SK-N-SH (cell line): ENCODE results near the gene UQCR10. TPM values are rescaled to one million over a fixed set of nuclear protein-coding genes. Genes with fewer than 3 reads are reported as not detected.

Experiments used
- CTCF ChIA-PET: fragments of 300-600, 350-600 bp; formaldehyde crosslinking; extraction: SDS; loops from one replicate; lab custom pipeline; 2021; lab: Yijun Ruan, JAX
- POLR2A ChIA-PET: fragments of 350-600 bp; sonication (Branson Sonifier 250); formaldehyde crosslinking; extraction: SDS; loops from one replicate; lab custom pipeline; 2020; ENCODE audit warnings: antibody characterized with exemption, inconsistent platforms; lab: Yijun Ruan, JAX
- DNase-seq: peaks from one replicate; pipeline ENCODE4 v3.0.0; 2012
- H2AFZ ChIP-seq: fragments of 200-600 bp; sonication (generic); 2 replicates; pipeline ENCODE4 v1.8.1; 2016; ENCODE audit warnings: antibody characterized with exemption, mild to moderate bottlenecking, low read depth
- H3F3A ChIP-seq: fragments of 200-600 bp; sonication (generic); replicated peaks from 2 replicates; pipeline ENCODE3; 2016; ENCODE audit warnings: antibody characterized with exemption, mild to moderate bottlenecking; ENCODE audit not compliant: insufficient read depth
- H3K27ac ChIP-seq, 2 experiments: fragments of 200-500 bp in 1 of 2; fragments of 200-600 bp in 1 of 2; sonication (Bioruptor generic) in 1 of 2; sonication (generic), shearing (Covaris generic) in 1 of 2; 2 replicates each; pipeline versions ENCODE4 v1.5.1 to v1.6.1; 2014 to 2016; ENCODE audit warnings: low read depth in 2 of 2, inconsistent platforms in 1 of 2, low read length in 1 of 2, mild to moderate bottlenecking in 1 of 2, mixed read lengths in 1 of 2
- H3K27me3 ChIP-seq: fragments of 200-600 bp; sonication (generic), shearing (Covaris generic); 2 replicates; pipeline ENCODE4 v1.6.1; 2016; ENCODE audit warnings: mixed run types; ENCODE audit not compliant: insufficient read depth
- H3K36me3 ChIP-seq, 2 experiments: fragments of 200-500 bp in 1 of 2; fragments of 200-600 bp in 1 of 2; sonication (Bioruptor generic) in 1 of 2; sonication (generic) in 1 of 2; replicated peaks in 1 of 2; 2 replicates each; pipeline versions ENCODE3 to v1.5.1; 2014 to 2016; ENCODE audit warnings: low read length in 1 of 2, mild to moderate bottlenecking in 1 of 2; ENCODE audit not compliant: insufficient read depth in 2 of 2, control insufficient read depth in 1 of 2
- H3K4me1 ChIP-seq, 2 experiments: fragments of 200-500 bp in 1 of 2; fragments of 200-600 bp in 1 of 2; sonication (Bioruptor generic) in 1 of 2; sonication (generic), shearing (Covaris generic) in 1 of 2; 2 replicates each; pipeline versions ENCODE4 v1.5.1 to v1.6.1; 2014 to 2016; ENCODE audit warnings: low read depth in 1 of 2, low read length in 1 of 2, mixed run types in 1 of 2; ENCODE audit not compliant: insufficient read depth in 2 of 2, control insufficient read depth in 1 of 2
- H3K4me2 ChIP-seq: fragments of 200-600 bp; sonication (generic), shearing (Covaris generic); 2 replicates; pipeline ENCODE4 v1.6.1; 2017; ENCODE audit warnings: mixed run types
- H3K4me3 ChIP-seq, 2 experiments: fragments of 200-500 bp in 1 of 2; fragments of 200-600 bp in 1 of 2; sonication (Bioruptor generic) in 1 of 2; sonication (generic), shearing (Covaris generic) in 1 of 2; 2 replicates each; pipeline versions ENCODE4 v1.5.1 to v1.8.1; 2014 to 2016; ENCODE audit warnings: low read depth in 2 of 2, inconsistent platforms in 1 of 2, low read length in 1 of 2, mild to moderate bottlenecking in 1 of 2, mixed read lengths in 1 of 2, moderate library complexity in 1 of 2
- H3K79me2 ChIP-seq: fragments of 200-600 bp; sonication (generic); 2 replicates; pipeline ENCODE4 v1.8.1; 2017; ENCODE audit warnings: mild to moderate bottlenecking; ENCODE audit not compliant: insufficient read depth
- H3K9ac ChIP-seq: fragments of 200-600 bp; sonication (generic); 2 replicates; pipeline ENCODE4 v1.6.1; 2017; ENCODE audit warnings: mixed run types
- H3K9me2 ChIP-seq: fragments of 200-600 bp; sonication (generic); 2 replicates; pipeline ENCODE4 v1.6.1; 2017; ENCODE audit warnings: mixed run types
- H3K9me3 ChIP-seq: fragments of 200-600 bp; sonication (generic); 2 replicates; pipeline ENCODE4 v1.6.1; 2017; ENCODE audit warnings: mixed run types, mild to moderate bottlenecking, moderate library complexity
- H4K20me1 ChIP-seq: fragments of 200-600 bp; sonication (generic); 2 replicates; pipeline ENCODE4 v1.6.1; 2017; ENCODE audit warnings: mild to moderate bottlenecking, mixed run types; ENCODE audit not compliant: insufficient read depth
- CHD2 ChIP-seq: fragments of 150-350 bp; IDR thresholded peaks from 2 replicates; pipeline ENCODE4 v1.6.1; 2018; ENCODE audit warnings: low read length; ENCODE audit not compliant: partially characterized antibody
- EP300 ChIP-seq, 2 experiments: IDR thresholded peaks; 2 replicates each; pipeline versions ENCODE4 v1.4.0 to v1.6.1; 2012; ENCODE audit warnings: borderline replicate concordance in 1 of 2, low read depth in 1 of 2, low read length in 1 of 2
- FOSL2 ChIP-seq: IDR thresholded peaks from 2 replicates; pipeline ENCODE4 v1.4.0; 2012; ENCODE audit warnings: low read depth, mild to moderate bottlenecking, moderate library complexity, borderline replicate concordance
- GATA2 ChIP-seq: sonication (generic); formaldehyde crosslinking; IDR thresholded peaks from 2 replicates; pipeline ENCODE4 v1.5.0; 2020; ENCODE audit warnings: mild to moderate bottlenecking, missing genetic modification reagents
- JUND ChIP-seq: IDR thresholded peaks from 2 replicates; pipeline ENCODE4 v1.4.0; 2012
- MEF2A ChIP-seq: IDR thresholded peaks from 2 replicates; pipeline ENCODE4 v1.4.0; 2012; ENCODE audit warnings: low read depth, borderline replicate concordance
- NFIC ChIP-seq: IDR thresholded peaks from 2 replicates; pipeline ENCODE4 v1.4.0; 2012; ENCODE audit warnings: borderline replicate concordance
- POLR2AphosphoS5 ChIP-seq: IDR thresholded peaks from 2 replicates; pipeline ENCODE4 v1.6.1; 2012; ENCODE audit warnings: low read depth, low read length
- RCOR1 ChIP-seq: fragments of 150-350 bp; IDR thresholded peaks from 2 replicates; pipeline ENCODE4 v1.6.1; 2017; ENCODE audit warnings: antibody characterized with exemption, low read length
- SMC3 ChIP-seq: IDR thresholded peaks from 2 replicates; pipeline ENCODE4 v1.6.1; 2012; ENCODE audit warnings: low read depth, low read length, improper control_type of control experiment
- TAF1 ChIP-seq: IDR thresholded peaks from 2 replicates; pipeline ENCODE4 v1.6.1; 2012; ENCODE audit warnings: low read depth, mild to moderate bottlenecking, low read length, moderate library complexity, borderline replicate concordance
- WGBS: methylation state at CpG from one replicate; pipeline ENCODE4 v1.1.6; 2017; ENCODE audit warnings: low lambda C conversion rate; 5-methylcytosine and 5-hydroxymethylcytosine counted together
- polyA plus RNA-seq, 3 experiments: library from polyadenylated mRNA; depleted of rRNA; stranded (reverse); fragments of >200 nt; gene quantifications; 2 replicates each; pipeline ENCODE4 v1.2.3, GENCODE V29; 2012
- TF ChIP-seq, protein P1 (sequence below): IDR thresholded peaks from 2 replicates; pipeline ENCODE4 v1.4.0; 2012; ENCODE audit warnings: low read depth
- TF ChIP-seq, protein P2 (sequence below): fragments of 200-600 bp; sonication (generic); IDR thresholded peaks from 2 replicates; pipeline ENCODE4 v1.6.1; 2017; ENCODE audit warnings: antibody characterized with exemption, mild to moderate bottlenecking, moderate library complexity
- TF ChIP-seq, protein P3 (sequence below): fragments of 150-350 bp; IDR thresholded peaks from 2 replicates; pipeline ENCODE4 v1.6.1; 2016; ENCODE audit warnings: mild to moderate bottlenecking, low read depth, low read length
- TF ChIP-seq, protein P4 (sequence below): fragments of 150-350 bp; IDR thresholded peaks from 2 replicates; pipeline ENCODE4 v1.6.1; 2017; ENCODE audit warnings: antibody characterized with exemption, low read length, low read depth, borderline replicate concordance
- TF ChIP-seq, protein P5 (sequence below): IDR thresholded peaks from 2 replicates; pipeline ENCODE4 v1.4.0; 2012; ENCODE audit warnings: low read depth, borderline replicate concordance
- TF ChIP-seq, protein P6 (sequence below): IDR thresholded peaks from 2 replicates; pipeline ENCODE4 v1.6.1; 2012; ENCODE audit warnings: mild to moderate bottlenecking, low read depth, low read length, moderate library complexity
- TF ChIP-seq, protein P7 (sequence below): IDR thresholded peaks from 2 replicates; pipeline ENCODE4; 2012

Gene UQCR10
- polyA plus RNA-seq, 1 of the 3 experiments (the other 2 are of a cell fraction), result 248 TPM

DNA sequence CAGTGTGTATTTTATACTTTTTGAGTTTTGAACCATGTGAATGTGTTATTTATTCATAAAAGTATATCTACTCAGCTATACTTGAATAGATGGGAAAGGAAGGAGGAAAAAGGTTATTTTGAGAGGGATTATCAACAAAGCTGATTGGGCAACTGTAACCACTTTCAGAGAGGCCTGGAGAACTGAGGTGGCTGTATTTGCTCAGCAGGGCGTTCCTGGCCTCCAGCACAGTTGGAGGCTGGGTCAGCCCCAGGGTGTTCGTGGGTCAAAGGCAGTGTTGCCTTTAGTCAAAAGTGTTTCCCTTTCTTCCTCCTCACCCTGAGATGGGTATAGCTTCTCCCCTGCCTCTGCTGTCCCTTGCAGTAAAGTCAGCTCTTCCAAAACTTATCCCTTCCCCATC, 44.2 kb downstream of the UQCR10 start:
- H3K4me2 ChIP-seq, result no peak overlapping the region
- H3K36me3 ChIP-seq, result peaks cover 48 to 62% of the 10 kb centered on the region in 2 experiments
- H3K9me2 ChIP-seq, result no peaks in the 10 kb centered on the region
- no peak for DNase-seq
- no peaks in the 10 kb centered on the region for H3K79me2 ChIP-seq
- TF ChIP-seq FOSL2 (no peak), POLR2AphosphoS5 (no peak), MEF2A (no peak), CHD2 (no peak), RCOR1 (no peak), EP300 (IDR thresholded peaks at IDR 0.05; ENCODE audit: borderline replicate concordance in 1 of 2, low read depth in 1 of 2, low read length in 1 of 2) (no peak), SMC3 (no peak), GATA2 (no peak), TAF1 (no peak), JUND (no peak), NFIC (no peak)
- TF ChIP-seq, protein P1, sequence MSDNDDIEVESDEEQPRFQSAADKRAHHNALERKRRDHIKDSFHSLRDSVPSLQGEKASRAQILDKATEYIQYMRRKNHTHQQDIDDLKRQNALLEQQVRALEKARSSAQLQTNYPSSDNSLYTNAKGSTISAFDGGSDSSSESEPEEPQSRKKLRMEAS, result no peak
- TF ChIP-seq, protein P2, sequence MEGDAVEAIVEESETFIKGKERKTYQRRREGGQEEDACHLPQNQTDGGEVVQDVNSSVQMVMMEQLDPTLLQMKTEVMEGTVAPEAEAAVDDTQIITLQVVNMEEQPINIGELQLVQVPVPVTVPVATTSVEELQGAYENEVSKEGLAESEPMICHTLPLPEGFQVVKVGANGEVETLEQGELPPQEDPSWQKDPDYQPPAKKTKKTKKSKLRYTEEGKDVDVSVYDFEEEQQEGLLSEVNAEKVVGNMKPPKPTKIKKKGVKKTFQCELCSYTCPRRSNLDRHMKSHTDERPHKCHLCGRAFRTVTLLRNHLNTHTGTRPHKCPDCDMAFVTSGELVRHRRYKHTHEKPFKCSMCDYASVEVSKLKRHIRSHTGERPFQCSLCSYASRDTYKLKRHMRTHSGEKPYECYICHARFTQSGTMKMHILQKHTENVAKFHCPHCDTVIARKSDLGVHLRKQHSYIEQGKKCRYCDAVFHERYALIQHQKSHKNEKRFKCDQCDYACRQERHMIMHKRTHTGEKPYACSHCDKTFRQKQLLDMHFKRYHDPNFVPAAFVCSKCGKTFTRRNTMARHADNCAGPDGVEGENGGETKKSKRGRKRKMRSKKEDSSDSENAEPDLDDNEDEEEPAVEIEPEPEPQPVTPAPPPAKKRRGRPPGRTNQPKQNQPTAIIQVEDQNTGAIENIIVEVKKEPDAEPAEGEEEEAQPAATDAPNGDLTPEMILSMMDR, result no peak
- TF ChIP-seq, protein P3, sequence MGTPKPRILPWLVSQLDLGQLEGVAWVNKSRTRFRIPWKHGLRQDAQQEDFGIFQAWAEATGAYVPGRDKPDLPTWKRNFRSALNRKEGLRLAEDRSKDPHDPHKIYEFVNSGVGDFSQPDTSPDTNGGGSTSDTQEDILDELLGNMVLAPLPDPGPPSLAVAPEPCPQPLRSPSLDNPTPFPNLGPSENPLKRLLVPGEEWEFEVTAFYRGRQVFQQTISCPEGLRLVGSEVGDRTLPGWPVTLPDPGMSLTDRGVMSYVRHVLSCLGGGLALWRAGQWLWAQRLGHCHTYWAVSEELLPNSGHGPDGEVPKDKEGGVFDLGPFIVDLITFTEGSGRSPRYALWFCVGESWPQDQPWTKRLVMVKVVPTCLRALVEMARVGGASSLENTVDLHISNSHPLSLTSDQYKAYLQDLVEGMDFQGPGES, result no peak
- TF ChIP-seq, protein P4, sequence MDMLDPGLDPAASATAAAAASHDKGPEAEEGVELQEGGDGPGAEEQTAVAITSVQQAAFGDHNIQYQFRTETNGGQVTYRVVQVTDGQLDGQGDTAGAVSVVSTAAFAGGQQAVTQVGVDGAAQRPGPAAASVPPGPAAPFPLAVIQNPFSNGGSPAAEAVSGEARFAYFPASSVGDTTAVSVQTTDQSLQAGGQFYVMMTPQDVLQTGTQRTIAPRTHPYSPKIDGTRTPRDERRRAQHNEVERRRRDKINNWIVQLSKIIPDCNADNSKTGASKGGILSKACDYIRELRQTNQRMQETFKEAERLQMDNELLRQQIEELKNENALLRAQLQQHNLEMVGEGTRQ, result no peak
- TF ChIP-seq, protein P5, sequence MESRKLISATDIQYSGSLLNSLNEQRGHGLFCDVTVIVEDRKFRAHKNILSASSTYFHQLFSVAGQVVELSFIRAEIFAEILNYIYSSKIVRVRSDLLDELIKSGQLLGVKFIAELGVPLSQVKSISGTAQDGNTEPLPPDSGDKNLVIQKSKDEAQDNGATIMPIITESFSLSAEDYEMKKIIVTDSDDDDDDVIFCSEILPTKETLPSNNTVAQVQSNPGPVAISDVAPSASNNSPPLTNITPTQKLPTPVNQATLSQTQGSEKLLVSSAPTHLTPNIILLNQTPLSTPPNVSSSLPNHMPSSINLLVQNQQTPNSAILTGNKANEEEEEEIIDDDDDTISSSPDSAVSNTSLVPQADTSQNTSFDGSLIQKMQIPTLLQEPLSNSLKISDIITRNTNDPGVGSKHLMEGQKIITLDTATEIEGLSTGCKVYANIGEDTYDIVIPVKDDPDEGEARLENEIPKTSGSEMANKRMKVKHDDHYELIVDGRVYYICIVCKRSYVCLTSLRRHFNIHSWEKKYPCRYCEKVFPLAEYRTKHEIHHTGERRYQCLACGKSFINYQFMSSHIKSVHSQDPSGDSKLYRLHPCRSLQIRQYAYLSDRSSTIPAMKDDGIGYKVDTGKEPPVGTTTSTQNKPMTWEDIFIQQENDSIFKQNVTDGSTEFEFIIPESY, result no peak
- TF ChIP-seq, protein P6, sequence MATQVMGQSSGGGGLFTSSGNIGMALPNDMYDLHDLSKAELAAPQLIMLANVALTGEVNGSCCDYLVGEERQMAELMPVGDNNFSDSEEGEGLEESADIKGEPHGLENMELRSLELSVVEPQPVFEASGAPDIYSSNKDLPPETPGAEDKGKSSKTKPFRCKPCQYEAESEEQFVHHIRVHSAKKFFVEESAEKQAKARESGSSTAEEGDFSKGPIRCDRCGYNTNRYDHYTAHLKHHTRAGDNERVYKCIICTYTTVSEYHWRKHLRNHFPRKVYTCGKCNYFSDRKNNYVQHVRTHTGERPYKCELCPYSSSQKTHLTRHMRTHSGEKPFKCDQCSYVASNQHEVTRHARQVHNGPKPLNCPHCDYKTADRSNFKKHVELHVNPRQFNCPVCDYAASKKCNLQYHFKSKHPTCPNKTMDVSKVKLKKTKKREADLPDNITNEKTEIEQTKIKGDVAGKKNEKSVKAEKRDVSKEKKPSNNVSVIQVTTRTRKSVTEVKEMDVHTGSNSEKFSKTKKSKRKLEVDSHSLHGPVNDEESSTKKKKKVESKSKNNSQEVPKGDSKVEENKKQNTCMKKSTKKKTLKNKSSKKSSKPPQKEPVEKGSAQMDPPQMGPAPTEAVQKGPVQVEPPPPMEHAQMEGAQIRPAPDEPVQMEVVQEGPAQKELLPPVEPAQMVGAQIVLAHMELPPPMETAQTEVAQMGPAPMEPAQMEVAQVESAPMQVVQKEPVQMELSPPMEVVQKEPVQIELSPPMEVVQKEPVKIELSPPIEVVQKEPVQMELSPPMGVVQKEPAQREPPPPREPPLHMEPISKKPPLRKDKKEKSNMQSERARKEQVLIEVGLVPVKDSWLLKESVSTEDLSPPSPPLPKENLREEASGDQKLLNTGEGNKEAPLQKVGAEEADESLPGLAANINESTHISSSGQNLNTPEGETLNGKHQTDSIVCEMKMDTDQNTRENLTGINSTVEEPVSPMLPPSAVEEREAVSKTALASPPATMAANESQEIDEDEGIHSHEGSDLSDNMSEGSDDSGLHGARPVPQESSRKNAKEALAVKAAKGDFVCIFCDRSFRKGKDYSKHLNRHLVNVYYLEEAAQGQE, result no peak
- TF ChIP-seq, protein P7, sequence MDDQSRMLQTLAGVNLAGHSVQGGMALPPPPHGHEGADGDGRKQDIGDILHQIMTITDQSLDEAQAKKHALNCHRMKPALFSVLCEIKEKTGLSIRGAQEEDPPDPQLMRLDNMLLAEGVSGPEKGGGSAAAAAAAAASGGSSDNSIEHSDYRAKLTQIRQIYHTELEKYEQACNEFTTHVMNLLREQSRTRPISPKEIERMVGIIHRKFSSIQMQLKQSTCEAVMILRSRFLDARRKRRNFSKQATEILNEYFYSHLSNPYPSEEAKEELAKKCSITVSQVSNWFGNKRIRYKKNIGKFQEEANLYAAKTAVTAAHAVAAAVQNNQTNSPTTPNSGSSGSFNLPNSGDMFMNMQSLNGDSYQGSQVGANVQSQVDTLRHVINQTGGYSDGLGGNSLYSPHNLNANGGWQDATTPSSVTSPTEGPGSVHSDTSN, result no peak
- no peak overlapping the region for H3K4me3 ChIP-seq
- CTCF ChIA-PET, result interaction anchor here (1.5 to 2.0 kb wide), 3 partner anchors 10 to 194 kb away, joined by 6 to 7 read pairs (median 6); no protein-coding TSS in a partner anchor
- POLR2A ChIA-PET, result no interaction called here
- H4K20me1 ChIP-seq, result no peaks in the 10 kb centered on the region
- H3K9ac ChIP-seq, result no peak overlapping the region
- 85% methylated on average over 2 of the region's 2 CpGs for WGBS
- H3K27me3 ChIP-seq, result no peaks in the 10 kb centered on the region
- H3K9me3 ChIP-seq, result no peaks in the 10 kb centered on the region
- H3K27ac ChIP-seq, result no peak overlapping the region
- peaks cover 0 to 2% of the 10 kb centered on the region in 2 experiments; a peak in 1 of 4 replicates for H3K4me1 ChIP-seq
- H2AFZ ChIP-seq, result no peak overlapping the region
- H3F3A ChIP-seq, result no peaks in the 10 kb centered on the region
